ENCODE data around the gene TIAM2. TPM values are rescaled to one million over a fixed set of nuclear protein-coding genes. Genes with fewer than 3 reads are reported as not detected.
A peak's percentile ranks its signal among the peaks of the same experiment; 100 is the strongest.

TIAM2 gene
- total and polyA plus RNA-seq, 12 donors, result 4.0 to 24.7 (median 8.8) TPM

- intact Hi-C loops (cut with DNase I), result no loop called here
- DNase-seq, result no peak
- no peak overlapping the region for H3K27ac ChIP-seq
- no peaks in the 10 kb centered on the region for H3K36me3 ChIP-seq (replicated peaks in 1 of 2)
- 36 to 44% (median 39%) methylated on average over 2 of the region's 2 CpGs for WGBS, 4 donors
- TF ChIP-seq POLR2A (IDR thresholded peaks at IDR 0.05), result no peak
- TF ChIP-seq, protein P1, sequence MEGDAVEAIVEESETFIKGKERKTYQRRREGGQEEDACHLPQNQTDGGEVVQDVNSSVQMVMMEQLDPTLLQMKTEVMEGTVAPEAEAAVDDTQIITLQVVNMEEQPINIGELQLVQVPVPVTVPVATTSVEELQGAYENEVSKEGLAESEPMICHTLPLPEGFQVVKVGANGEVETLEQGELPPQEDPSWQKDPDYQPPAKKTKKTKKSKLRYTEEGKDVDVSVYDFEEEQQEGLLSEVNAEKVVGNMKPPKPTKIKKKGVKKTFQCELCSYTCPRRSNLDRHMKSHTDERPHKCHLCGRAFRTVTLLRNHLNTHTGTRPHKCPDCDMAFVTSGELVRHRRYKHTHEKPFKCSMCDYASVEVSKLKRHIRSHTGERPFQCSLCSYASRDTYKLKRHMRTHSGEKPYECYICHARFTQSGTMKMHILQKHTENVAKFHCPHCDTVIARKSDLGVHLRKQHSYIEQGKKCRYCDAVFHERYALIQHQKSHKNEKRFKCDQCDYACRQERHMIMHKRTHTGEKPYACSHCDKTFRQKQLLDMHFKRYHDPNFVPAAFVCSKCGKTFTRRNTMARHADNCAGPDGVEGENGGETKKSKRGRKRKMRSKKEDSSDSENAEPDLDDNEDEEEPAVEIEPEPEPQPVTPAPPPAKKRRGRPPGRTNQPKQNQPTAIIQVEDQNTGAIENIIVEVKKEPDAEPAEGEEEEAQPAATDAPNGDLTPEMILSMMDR (IDR thresholded peaks at IDR 0.05), result no peak
- H3K4me3 ChIP-seq, result no peak overlapping the region
- H3K27me3 ChIP-seq, result no peaks in the 10 kb centered on the region
- no peaks in the 10 kb centered on the region for H3K9me3 ChIP-seq (replicated peaks in 1 of 3)
- H3K4me1 ChIP-seq (replicated peaks in 1 of 2), result peaks cover 12 to 25% of the 10 kb centered on the region in 2 donors
Measured at GRCh38 chr6:155200012-155200411, 204.9 kb downstream of the TIAM2 start.

- intact Hi-C loops (cut with DNase I), result no loop called here
- Histone ChIP-seq H3K27ac (peak overlapping the region in 3 of 5 donors; percentile 41 to 79 (median 73)), H3K36me3 (replicated peaks in 1 of 2) (no peaks in the 10 kb centered on the region), H3K27me3 (no peaks in the 10 kb centered on the region), H3K4me1 (replicated peaks in 1 of 2) (peaks cover 12 to 25% of the 10 kb centered on the region in 2 donors), H3K9me3 (replicated peaks in 1 of 3) (no peaks in the 10 kb centered on the region), H3K4me3 (no peak overlapping the region)
- DNase-seq, result no peak
- TF ChIP-seq, protein P1 (IDR thresholded peaks at IDR 0.05), result no peak
- peak in 1 of 2 donors; percentile 10 for TF ChIP-seq POLR2A (IDR thresholded peaks at IDR 0.05)
- 60 to 63% (median 63%) methylated on average over 7 of the region's 7 CpGs for whole genome bisulfite sequencing, 4 donors
Measured at GRCh38 chr6:155201461-155202226, 206.5 kb downstream of the TIAM2 start.

DNA sequence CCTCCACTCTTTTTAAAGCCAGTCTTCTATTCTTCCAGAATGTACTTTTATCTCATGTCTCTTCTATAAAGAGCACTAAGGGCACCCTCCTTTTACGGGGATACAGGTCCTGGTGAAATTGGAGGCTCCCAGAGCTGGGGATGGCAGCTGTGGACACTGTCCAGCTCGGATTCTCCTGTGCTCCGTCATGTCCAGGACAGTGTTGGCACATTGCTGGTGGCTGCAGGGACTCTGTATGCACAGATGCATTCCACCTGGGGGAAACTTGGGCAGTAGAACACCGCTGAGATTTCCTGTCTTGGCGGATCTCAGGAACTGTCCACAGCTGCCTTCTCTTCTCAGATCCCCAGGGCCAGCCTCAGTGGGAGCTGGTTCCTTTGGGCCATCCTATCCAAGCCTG, 212.1 kb downstream of the TIAM2 start:
- no peaks in the 10 kb centered on the region for H3K36me3 ChIP-seq (replicated peaks in 1 of 2)
- H3K9me3 ChIP-seq (replicated peaks in 1 of 3), result no peaks in the 10 kb centered on the region
- TF ChIP-seq POLR2A (IDR thresholded peaks at IDR 0.05), result no peak
- TF ChIP-seq, protein P1 (IDR thresholded peaks at IDR 0.05), result no peak
- WGBS, 4 donors, result 93 to 99% (median 95%) methylated on average over 4 to 5 of the region's 5 CpGs
- no peak overlapping the region for H3K4me3 ChIP-seq
- no peaks in the 10 kb centered on the region for H3K4me1 ChIP-seq (replicated peaks in 1 of 2)
- DNase-seq, result no peak
- H3K27ac ChIP-seq, result no peak overlapping the region
- intact Hi-C loops (cut with DNase I), result no loop called here
- no peaks in the 10 kb centered on the region for H3K27me3 ChIP-seq

DNA sequence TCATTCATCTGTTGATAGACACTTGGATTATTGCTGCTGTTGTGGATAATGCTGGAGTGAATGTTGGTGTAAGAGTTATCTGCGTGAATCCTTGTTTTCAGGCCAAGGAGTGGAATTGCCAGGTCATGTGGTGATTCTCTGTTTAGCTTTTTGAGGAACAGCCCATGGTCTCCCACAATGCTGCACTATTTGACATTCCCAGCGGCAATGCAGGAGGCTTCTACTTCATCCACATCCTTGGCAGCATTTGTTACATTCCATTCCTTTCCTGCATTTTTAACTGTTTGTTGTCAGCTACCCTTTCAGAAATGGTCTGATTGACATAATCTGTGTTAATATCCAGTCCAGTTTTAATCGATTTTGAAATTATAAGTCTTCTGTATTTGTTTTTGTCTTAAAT, 217.0 kb downstream of the TIAM2 start:
- 80 to 88% (median 83%) methylated on average over 3 of the region's 3 CpGs for WGBS, 4 donors
- no peak overlapping the region for H3K27ac ChIP-seq
- intact Hi-C loops (cut with DNase I), result no loop called here
- H3K9me3 ChIP-seq (replicated peaks in 1 of 3), result no peaks in the 10 kb centered on the region
- no peaks in the 10 kb centered on the region for H3K4me1 ChIP-seq (replicated peaks in 1 of 2)
- H3K27me3 ChIP-seq, result no peaks in the 10 kb centered on the region
- H3K4me3 ChIP-seq, result no peak overlapping the region
- no peaks in the 10 kb centered on the region for H3K36me3 ChIP-seq (replicated peaks in 1 of 2)
- TF ChIP-seq, protein P1 (IDR thresholded peaks at IDR 0.05), result no peak
- no peak for TF ChIP-seq POLR2A (IDR thresholded peaks at IDR 0.05)
- DNase-seq, result no peak

Data from adrenal gland (tissue), 12 donors.